ENCODE measurements around the gene HHIPL1. TPM values are rescaled to one million over a fixed set of nuclear protein-coding genes. Genes with fewer than 3 reads are reported as not detected.

The HHIPL1 gene
- total RNA-seq, 3 donors from 2014 or later: 1.3 to 4.6 (median 2.3) TPM

GRCh38 chr14:99651953-99652746 lies 7.2 kb downstream of the HHIPL1 start:
- H3K27ac ChIP-seq: no peak overlapping the region
- no peaks in the 10 kb centered on the region for H3K4me1 ChIP-seq
- H3K36me3 ChIP-seq: no peaks in the 10 kb centered on the region
- no peaks in the 10 kb centered on the region for H3K27me3 ChIP-seq
- DNase-seq (ENCODE audit: low spot score in 2 of 2): no peak
- intact Hi-C loops (cut with DNase I; ENCODE audit: low total_unique reads): no loop called here
- H3K9me3 ChIP-seq: no peaks in the 10 kb centered on the region
- no peak overlapping the region for H3K4me3 ChIP-seq
- TF ChIP-seq POLR2A (IDR thresholded peaks at IDR 0.05) (no peak), POLR2AphosphoS5 (IDR thresholded peaks at IDR 0.05) (no peak)
- TF ChIP-seq, protein P1, sequence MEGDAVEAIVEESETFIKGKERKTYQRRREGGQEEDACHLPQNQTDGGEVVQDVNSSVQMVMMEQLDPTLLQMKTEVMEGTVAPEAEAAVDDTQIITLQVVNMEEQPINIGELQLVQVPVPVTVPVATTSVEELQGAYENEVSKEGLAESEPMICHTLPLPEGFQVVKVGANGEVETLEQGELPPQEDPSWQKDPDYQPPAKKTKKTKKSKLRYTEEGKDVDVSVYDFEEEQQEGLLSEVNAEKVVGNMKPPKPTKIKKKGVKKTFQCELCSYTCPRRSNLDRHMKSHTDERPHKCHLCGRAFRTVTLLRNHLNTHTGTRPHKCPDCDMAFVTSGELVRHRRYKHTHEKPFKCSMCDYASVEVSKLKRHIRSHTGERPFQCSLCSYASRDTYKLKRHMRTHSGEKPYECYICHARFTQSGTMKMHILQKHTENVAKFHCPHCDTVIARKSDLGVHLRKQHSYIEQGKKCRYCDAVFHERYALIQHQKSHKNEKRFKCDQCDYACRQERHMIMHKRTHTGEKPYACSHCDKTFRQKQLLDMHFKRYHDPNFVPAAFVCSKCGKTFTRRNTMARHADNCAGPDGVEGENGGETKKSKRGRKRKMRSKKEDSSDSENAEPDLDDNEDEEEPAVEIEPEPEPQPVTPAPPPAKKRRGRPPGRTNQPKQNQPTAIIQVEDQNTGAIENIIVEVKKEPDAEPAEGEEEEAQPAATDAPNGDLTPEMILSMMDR (IDR thresholded peaks at IDR 0.05): no peak

- H3K27ac ChIP-seq: no peak overlapping the region
Measured at GRCh38 chr14:99654235-99654985, 9.5 kb downstream of the HHIPL1 start.

DNA sequence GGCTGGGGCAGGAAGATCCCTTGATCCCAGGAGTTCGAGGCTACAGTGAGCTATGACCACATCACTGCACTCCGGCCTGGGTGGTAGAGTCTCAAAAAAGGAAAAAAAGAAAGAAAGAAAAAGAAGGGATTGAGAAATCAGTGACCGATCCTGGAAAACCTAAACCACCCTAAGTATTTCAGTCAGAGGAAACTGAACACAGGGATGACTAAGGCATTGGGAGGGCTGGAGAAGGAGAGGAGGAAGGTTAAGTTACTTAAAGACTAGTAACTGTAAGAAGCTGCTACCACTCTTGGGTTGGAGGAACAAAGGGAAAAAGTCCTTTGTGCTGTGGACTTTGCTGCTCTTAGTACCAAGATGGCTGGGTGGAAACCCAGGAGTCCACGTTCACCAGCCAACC lies 10.6 kb downstream of the HHIPL1 start:
- Histone ChIP-seq H3K4me3 (no peak overlapping the region), H3K27ac (no peak overlapping the region), H3K36me3 (no peaks in the 10 kb centered on the region), H3K4me1 (no peaks in the 10 kb centered on the region), H3K9me3 (no peaks in the 10 kb centered on the region), H3K27me3 (peaks cover 0 to 7% of the 10 kb centered on the region in 2 donors)
- intact Hi-C loops (cut with DNase I; ENCODE audit: low total_unique reads): no loop called here
- TF ChIP-seq POLR2AphosphoS5 (IDR thresholded peaks at IDR 0.05) (no peak), POLR2A (IDR thresholded peaks at IDR 0.05) (no peak)
- TF ChIP-seq, protein P1 (IDR thresholded peaks at IDR 0.05): no peak
- DNase-seq (ENCODE audit: low spot score in 2 of 2): no peak

More at GRCh38 chr14:99654235-99654985, 9.5 kb downstream of the HHIPL1 start:
- intact Hi-C loops (cut with DNase I; ENCODE audit: low total_unique reads): no loop called here
- Histone ChIP-seq H3K9me3 (no peaks in the 10 kb centered on the region), H3K27me3 (peaks cover 0 to 3% of the 10 kb centered on the region in 2 donors), H3K4me1 (no peaks in the 10 kb centered on the region), H3K4me3 (no peak overlapping the region), H3K36me3 (no peaks in the 10 kb centered on the region)
- peak in 1 of 2 donors; percentile 36 for DNase-seq (ENCODE audit: low spot score in 2 of 2)
- TF ChIP-seq, protein P1 (IDR thresholded peaks at IDR 0.05): no peak
- TF ChIP-seq POLR2A (IDR thresholded peaks at IDR 0.05) (no peak), POLR2AphosphoS5 (IDR thresholded peaks at IDR 0.05) (no peak)

- Histone ChIP-seq H3K27me3 (peaks cover 0 to 7% of the 10 kb centered on the region in 2 donors), H3K27ac (no peak overlapping the region), H3K4me1 (no peaks in the 10 kb centered on the region), H3K36me3 (no peaks in the 10 kb centered on the region), H3K4me3 (no peak overlapping the region), H3K9me3 (no peaks in the 10 kb centered on the region)
- no peak for DNase-seq (ENCODE audit: low spot score in 2 of 2)
- intact Hi-C loops (cut with DNase I; ENCODE audit: low total_unique reads): no loop called here
- TF ChIP-seq POLR2A (IDR thresholded peaks at IDR 0.05): no peak
- TF ChIP-seq, protein P1 (IDR thresholded peaks at IDR 0.05): no peak
- no peak for TF ChIP-seq POLR2AphosphoS5 (IDR thresholded peaks at IDR 0.05)
Measured at GRCh38 chr14:99656171-99656570, 11.2 kb downstream of the HHIPL1 start.

DNA sequence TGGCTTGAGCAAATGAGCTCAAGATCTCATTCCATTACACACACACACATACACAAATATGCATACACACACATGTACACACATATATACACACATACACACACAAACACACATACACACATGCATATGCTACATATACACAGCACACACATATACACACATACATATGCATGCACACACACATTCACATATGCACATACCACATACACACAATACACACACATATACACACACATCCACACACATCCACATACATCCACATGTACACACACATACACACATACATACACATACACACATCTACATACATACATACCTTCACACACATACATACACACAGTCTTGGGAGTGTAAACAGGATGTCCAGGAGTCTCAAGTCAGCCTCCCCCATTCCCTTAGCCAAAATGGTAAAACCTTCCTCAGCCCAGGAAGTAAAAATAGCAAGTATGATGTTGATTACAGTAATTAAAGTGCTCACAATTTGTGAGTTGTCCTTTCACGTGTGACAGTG lies 12.8 kb downstream of the HHIPL1 start:
- TF ChIP-seq, protein P1 (IDR thresholded peaks at IDR 0.05): no peak
- no peak for TF ChIP-seq POLR2AphosphoS5 (IDR thresholded peaks at IDR 0.05)
- no peak for TF ChIP-seq POLR2A (IDR thresholded peaks at IDR 0.05)
- H3K36me3 ChIP-seq: no peaks in the 10 kb centered on the region
- H3K27me3 ChIP-seq: peaks cover 0 to 7% of the 10 kb centered on the region in 2 donors
- no peak for DNase-seq (ENCODE audit: low spot score in 2 of 2)
- H3K4me3 ChIP-seq: no peak overlapping the region
- intact Hi-C loops (cut with DNase I; ENCODE audit: low total_unique reads): no loop called here
- no peaks in the 10 kb centered on the region for H3K4me1 ChIP-seq
- no peaks in the 10 kb centered on the region for H3K9me3 ChIP-seq
- no peak overlapping the region for H3K27ac ChIP-seq

All from breast epithelium (tissue), 4 donors.